HUES64 (cell line): ENCODE measurements around the gene KRT40. TPM values are rescaled to one million over a fixed set of nuclear protein-coding genes. Genes with fewer than 3 reads are reported as not detected.

ENCODE experiments used
- H3K27ac ChIP-seq: 2 replicates; pipeline ENCODE4 v1.7.0; 2013; ENCODE audit warnings: low read depth, low read length, inconsistent platforms
- H3K27me3 ChIP-seq: 2 replicates; pipeline ENCODE4 v1.6.1; 2013; ENCODE audit warnings: mild to moderate bottlenecking, low read length; ENCODE audit not compliant: insufficient read depth
- H3K36me3 ChIP-seq: 2 replicates; pipeline ENCODE4 v1.6.1; 2013; ENCODE audit warnings: mild to moderate bottlenecking, low read length; ENCODE audit not compliant: insufficient read depth
- H3K4me1 ChIP-seq: 2 replicates; pipeline ENCODE4 v1.6.1; 2013; ENCODE audit warnings: mild to moderate bottlenecking, low read length, moderate library complexity; ENCODE audit not compliant: insufficient read depth
- H3K4me3 ChIP-seq: 2 replicates; pipeline ENCODE4 v1.5.1; 2013; ENCODE audit warnings: mild to moderate bottlenecking, low read length, moderate library complexity
- H3K9ac ChIP-seq: 2 replicates; pipeline ENCODE4 v1.6.1; 2013; ENCODE audit warnings: mild to moderate bottlenecking, low read depth, low read length
- H3K9me3 ChIP-seq: 2 replicates; pipeline ENCODE4 v1.6.1; 2013; ENCODE audit warnings: low read depth, low read length; ENCODE audit not compliant: insufficient read depth
- WGBS: fragments of 150-250, 120-280 bp; methylation state at CpG from one replicate; pipeline ENCODE4 v1.1.7; 2013; ENCODE audit warnings: missing lambda C conversion rate; 5-methylcytosine and 5-hydroxymethylcytosine counted together
- polyA plus RNA-seq, 2 experiments: library from polyadenylated mRNA; stranded (reverse); fragments of 50-300 nt; gene quantifications; one replicate each; pipeline ENCODE4 v1.2.3, GENCODE V29; 2013

KRT40 gene
- not detected for polyA plus RNA-seq (2013, experiment 1 of 2)
- not detected for polyA plus RNA-seq (2013, experiment 2 of 2)

DNA sequence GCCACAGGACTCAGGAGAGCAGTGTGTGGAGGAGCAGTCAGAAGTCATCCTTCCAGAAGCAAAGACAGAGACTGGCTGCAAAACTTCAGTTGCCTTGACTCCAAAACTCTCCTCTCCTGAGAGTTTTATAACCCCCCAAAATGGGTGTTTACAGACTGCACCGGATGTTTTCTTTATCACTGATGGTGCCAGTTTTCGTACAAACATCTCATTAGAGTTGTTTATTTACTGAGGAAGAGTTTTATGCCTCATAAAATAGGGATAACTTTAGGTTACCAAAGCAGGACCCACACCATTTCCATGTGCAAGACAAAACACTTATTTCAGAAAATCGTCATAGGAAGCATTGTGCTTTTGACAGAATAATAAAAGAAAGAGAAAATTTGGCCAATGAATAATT is at the start of gene KRT40:
KRT40 (minus strand) TSS at position 101 of the 400 bp plus-strand sequence; CDS start at position 48, 53 bp downstream.
- no peak within 1 kb of the TSS for H3K27ac ChIP-seq
- peaks cover 9% of the 10 kb centered on the region for H3K4me1 ChIP-seq
- 92% methylated on average over 1 of the region's 3 CpGs for WGBS
- no peaks in the 10 kb centered on the region for H3K9me3 ChIP-seq
- H3K4me3 ChIP-seq: no peak within 1 kb of the TSS
- H3K9ac ChIP-seq: no peak within 1 kb of the TSS
- H3K36me3 ChIP-seq: no peaks in the 10 kb centered on the region
- no peaks in the 10 kb centered on the region for H3K27me3 ChIP-seq

DNA sequence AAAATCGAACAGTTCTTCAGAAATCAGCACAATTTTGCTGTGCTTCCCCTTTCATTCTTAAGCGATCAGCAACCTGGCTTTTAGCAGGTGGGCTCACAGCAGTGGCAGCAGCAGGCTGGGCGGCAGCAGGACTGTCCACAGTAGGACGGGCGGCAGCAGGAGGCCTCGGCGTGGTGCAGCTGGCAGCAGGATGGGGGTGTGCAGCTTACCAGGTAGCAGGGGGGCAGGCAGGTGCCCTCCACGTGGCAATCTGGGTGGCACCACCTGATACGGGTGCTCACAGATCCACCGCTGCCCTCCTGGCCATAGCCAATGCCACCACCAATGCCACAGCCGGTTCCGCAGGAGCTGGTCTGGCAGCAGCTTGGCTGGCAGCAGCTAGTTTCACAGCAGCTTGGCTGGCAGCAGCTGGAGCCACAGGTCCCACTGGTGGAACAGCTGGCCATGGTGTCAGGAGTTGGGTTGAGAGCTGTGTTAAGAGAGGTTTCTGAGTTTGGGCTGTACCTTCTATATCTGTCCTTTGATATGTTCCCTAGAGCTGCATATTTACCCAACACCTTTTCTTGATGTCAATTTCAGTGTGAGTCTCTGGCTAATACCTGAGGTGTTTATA is 45.6 kb upstream of the KRT40 start, which contains the start of gene KRTAP1-4:
KRTAP1-4 (minus strand) TSS at position 563 of the 613 bp plus-strand sequence; CDS start at position 446, 117 bp downstream.
- H3K27me3 ChIP-seq: no peaks in the 10 kb centered on the region
- no peak within 1 kb of the TSS for H3K9ac ChIP-seq
- H3K36me3 ChIP-seq: no peaks in the 10 kb centered on the region
- no peaks in the 10 kb centered on the region for H3K4me1 ChIP-seq
- H3K4me3 ChIP-seq: no peak within 1 kb of the TSS
- 93% methylated on average over 12 of the region's 12 CpGs for WGBS
- no peaks in the 10 kb centered on the region for H3K9me3 ChIP-seq
- H3K27ac ChIP-seq: no peak within 1 kb of the TSS

DNA sequence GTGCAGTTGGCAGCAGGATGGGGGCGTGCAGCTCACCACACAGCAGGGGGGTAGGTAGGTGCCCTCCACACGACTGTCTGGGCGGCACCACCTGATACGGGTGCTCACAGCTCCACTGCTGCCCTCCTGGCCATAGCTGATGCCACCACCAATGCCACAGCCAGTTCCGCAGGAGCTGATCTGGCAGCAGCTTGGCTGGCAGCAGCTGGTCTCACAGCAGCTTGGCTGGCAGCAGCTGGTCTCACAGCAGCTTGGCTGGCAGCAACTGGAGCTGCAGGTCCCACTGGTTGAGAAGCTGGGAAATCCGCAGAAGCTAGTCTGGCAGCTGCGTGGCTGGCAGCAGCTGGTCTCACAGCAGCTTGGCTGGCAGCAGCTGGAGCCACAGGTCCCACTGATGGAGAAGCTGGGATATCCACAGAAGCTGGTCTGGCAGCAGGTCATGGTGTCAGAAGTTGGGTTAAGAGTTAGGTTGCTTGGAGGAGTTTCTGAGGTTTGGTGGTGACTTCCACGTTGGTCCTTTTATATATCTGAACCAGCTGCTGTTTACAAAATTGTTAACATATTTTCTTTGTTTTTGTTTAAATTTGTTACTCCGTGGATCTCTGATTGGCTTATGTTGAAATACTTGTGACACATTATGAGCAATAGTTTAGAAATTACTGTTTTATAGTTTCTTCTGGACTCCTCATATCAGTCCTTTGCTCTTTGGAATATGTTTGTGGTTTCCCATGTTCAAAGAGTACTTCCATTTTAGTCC is 42.8 kb upstream of the KRT40 start, which contains the start of gene KRTAP1-5:
KRTAP1-5 (minus strand) TSS at position 494 of the 757 bp plus-strand sequence; CDS start at position 441, 53 bp downstream.
- no peaks in the 10 kb centered on the region for H3K4me1 ChIP-seq
- no peaks in the 10 kb centered on the region for H3K27me3 ChIP-seq
- WGBS: 89% methylated on average over 9 of the region's 9 CpGs
- H3K27ac ChIP-seq: no peak within 1 kb of the TSS
- H3K9me3 ChIP-seq: no peaks in the 10 kb centered on the region
- no peak within 1 kb of the TSS for H3K9ac ChIP-seq
- H3K4me3 ChIP-seq: no peak within 1 kb of the TSS
- H3K36me3 ChIP-seq: no peaks in the 10 kb centered on the region

DNA sequence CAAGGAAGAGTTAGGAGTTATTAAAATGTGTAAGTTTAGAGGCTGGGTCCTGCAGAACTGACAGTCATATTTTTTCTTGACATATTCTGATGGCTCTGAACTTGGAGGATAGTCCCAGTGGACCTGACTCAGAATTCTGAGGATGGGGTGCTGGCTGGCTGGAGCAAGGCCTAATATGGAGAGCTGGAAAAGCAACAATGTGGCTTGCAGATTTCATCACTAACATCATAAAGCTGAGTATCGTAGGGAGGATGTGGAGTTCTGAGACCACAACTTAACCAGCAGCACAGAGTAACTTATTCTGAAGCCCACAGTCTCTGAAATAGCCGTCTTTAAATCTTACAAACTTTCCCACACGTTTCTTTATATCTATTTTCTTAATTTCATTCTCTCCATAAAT is 40.6 kb upstream of the KRT40 start:
- WGBS: 98% methylated on average over 3 of the region's 3 CpGs
- Histone ChIP-seq H3K9me3 (no peaks in the 10 kb centered on the region), H3K27me3 (no peaks in the 10 kb centered on the region), H3K4me3 (no peak overlapping the region), H3K4me1 (no peaks in the 10 kb centered on the region), H3K9ac (no peak overlapping the region), H3K36me3 (no peaks in the 10 kb centered on the region), H3K27ac (no peak overlapping the region)

DNA sequence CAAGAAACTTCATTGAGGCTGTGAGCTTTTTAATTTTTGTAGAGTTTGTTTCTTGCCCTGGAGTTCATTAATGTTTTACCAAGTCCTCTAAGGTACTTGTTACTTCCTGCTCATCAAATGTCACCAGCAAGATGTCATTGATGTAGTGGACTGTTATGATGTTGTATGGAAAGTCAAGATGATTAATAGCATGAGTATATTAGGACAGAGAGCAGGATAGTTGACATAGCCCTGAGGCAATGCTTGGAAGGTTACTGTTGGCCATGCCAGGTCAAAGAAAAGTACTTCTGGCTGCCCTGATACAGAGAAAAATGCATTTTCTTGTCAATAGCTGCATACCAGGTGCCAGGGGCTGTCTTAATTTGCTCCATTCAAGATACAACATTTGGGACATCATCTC is 36.2 kb upstream of the KRT40 start:
- Histone ChIP-seq H3K9ac (no peak overlapping the region), H3K27ac (no peak overlapping the region), H3K27me3 (no peaks in the 10 kb centered on the region), H3K36me3 (no peaks in the 10 kb centered on the region), H3K4me1 (no peaks in the 10 kb centered on the region), H3K9me3 (no peaks in the 10 kb centered on the region), H3K4me3 (no peak overlapping the region)

DNA sequence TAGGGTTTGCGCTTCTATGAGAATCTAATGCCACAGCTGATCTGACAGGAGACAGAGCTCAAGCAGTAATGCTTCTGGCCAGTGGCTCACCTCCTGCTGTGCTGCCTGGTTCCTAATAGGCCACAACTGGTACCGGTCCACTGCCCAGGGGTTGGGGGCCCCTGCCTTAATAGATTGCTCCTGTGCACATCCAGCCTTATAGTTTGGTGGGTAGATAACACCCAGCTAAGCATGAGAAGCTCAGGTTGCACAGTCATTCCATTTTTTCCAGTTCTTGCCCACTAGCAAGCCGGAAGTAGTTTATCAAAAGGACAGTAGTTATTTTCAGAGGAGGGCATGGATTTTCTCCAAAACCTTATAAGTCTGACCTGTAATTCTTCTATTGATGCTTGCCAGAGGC is 35.3 kb upstream of the KRT40 start:
- H3K9ac ChIP-seq: no peak overlapping the region
- no peaks in the 10 kb centered on the region for H3K9me3 ChIP-seq

DNA sequence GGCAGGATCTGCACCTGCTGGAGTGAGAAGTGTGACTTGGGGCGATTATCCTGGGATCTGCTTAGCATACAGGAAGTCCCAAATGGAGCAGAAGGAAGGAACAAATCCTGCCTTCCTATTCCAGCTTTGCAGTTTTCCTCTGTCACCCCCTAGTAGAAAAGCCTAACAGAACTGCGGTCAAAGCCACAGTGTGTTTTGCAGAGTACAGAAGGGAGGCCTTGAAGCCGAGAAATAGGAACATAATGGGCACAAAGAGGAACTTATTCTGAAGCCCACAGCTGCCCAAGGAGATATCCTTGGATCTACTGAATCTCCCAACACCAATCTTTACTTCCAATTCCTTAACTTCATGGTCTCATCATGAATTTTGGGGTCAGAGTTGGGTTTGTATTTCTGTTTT is 34.4 kb upstream of the KRT40 start:
- 94% methylated on average over 3 of the region's 3 CpGs for WGBS
- Histone ChIP-seq H3K4me3 (no peak overlapping the region), H3K9me3 (no peaks in the 10 kb centered on the region), H3K4me1 (no peaks in the 10 kb centered on the region), H3K27ac (no peak overlapping the region), H3K27me3 (no peaks in the 10 kb centered on the region), H3K36me3 (no peaks in the 10 kb centered on the region), H3K9ac (no peak overlapping the region)

More for the DNA sequence above, 35.3 kb upstream of the KRT40 start:
- Histone ChIP-seq H3K4me1 (no peaks in the 10 kb centered on the region), H3K27ac (no peak overlapping the region), H3K4me3 (no peak overlapping the region), H3K36me3 (no peaks in the 10 kb centered on the region), H3K27me3 (no peaks in the 10 kb centered on the region)
- WGBS: 96% methylated on average over 3 of the region's 3 CpGs

DNA sequence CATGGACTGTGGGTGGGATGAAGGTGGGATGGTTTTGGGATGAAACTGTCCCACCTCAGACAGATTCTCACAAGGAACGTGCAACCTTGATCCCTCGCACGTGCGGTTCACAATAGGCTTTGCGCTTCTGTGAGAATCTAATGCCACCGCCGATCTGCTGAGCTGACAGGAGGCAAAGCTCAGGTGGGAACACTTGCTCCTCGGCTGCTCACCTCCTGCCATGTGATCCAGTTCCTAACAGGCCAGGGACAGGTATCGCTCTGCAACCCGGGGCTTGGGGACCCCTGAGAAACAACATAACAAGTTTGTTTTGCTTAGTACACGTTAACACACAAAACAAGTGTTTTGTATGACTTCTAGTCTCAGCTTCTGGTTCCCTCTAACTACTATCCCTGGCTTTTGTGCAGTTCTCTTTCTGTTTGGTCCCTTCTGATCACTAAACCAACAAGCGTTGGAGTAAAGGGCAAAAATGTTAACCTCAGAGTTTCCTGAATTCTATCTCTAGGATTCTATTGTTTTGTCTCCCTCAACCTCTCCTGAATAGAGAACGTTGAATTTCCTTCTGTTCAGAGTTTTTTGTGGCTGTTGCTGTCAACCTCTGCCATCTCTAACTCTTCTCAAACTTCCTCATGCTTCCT is 32.6 kb upstream of the KRT40 start:
- H3K4me3 ChIP-seq: no peak overlapping the region
- no peaks in the 10 kb centered on the region for H3K36me3 ChIP-seq
- no peaks in the 10 kb centered on the region for H3K27me3 ChIP-seq
- WGBS: 94% methylated on average over 13 of the region's 13 CpGs
- no peaks in the 10 kb centered on the region for H3K4me1 ChIP-seq
- H3K27ac ChIP-seq: no peak overlapping the region
- no peak overlapping the region for H3K9ac ChIP-seq
- H3K9me3 ChIP-seq: no peaks in the 10 kb centered on the region

DNA sequence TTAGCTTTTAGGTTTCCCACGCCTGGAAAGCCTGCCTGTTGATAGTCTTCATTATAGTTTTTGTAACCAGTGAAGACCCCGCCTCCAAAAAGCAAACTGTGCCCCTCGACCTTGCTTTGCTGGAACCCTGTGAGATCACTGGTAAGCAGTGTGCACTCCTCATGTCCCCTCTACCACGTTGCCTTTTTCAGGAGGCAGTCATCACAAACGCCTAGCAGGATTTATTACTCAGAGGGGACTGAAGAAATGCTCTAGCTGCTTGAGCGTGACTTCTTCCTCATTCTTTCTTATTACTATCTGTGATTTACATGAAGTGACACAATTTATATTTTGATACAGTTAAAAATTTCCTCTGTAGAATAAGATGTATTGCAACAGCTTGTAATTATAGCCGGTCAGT is 31.3 kb upstream of the KRT40 start:
- H3K27me3 ChIP-seq: no peaks in the 10 kb centered on the region
- 82% methylated on average over 7 of the region's 7 CpGs for WGBS

DNA sequence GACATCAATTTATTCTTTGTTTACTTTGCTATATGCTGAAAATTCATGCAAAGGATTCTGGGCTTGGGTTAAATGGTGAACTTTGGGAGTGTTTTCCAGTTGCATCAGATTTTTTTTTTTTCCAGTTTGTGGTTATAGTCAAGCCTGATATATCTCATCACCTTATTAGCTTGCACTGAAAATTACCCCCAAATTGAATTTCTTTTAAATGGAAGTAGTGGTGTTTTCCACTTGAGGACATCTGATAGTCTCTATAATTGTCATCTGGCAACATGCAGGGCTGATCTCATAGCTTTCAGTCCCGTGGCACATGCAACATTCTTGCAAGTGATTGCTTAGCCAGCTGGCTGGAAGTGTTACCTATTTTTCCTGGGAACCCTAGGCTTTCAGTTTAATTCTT is 29.5 kb upstream of the KRT40 start:
- 72% methylated on average over 1 of the region's 1 CpG for WGBS
- no peaks in the 10 kb centered on the region for H3K27me3 ChIP-seq
- H3K9ac ChIP-seq: no peak overlapping the region
- no peak overlapping the region for H3K4me3 ChIP-seq
- no peaks in the 10 kb centered on the region for H3K9me3 ChIP-seq
- H3K4me1 ChIP-seq: peaks cover 14% of the 10 kb centered on the region
- H3K27ac ChIP-seq: no peak overlapping the region
- H3K36me3 ChIP-seq: no peaks in the 10 kb centered on the region

More for the DNA sequence above, 31.3 kb upstream of the KRT40 start:
- Histone ChIP-seq H3K36me3 (no peaks in the 10 kb centered on the region), H3K9me3 (no peaks in the 10 kb centered on the region), H3K4me1 (no peaks in the 10 kb centered on the region), H3K27ac (no peak overlapping the region), H3K4me3 (no peak overlapping the region), H3K9ac (no peak overlapping the region)

DNA sequence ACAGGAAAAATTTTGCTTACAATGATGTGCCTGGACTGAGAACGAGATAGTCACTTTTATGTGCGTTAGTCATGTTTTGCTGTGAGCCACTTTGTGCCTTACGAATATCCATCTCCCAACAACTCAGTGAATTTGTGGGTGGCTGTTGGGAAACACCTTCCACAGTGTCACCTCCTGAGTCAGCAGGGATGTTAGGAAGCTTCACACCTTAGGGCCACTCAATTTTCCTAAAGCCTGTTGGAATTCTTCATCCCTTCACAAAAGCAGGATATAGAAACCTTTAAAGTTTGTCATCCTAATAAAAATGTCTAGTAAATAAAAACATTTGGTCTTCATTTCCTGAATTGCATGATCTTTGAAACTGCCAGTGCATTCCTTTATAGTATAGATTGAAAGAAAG is 29.1 kb upstream of the KRT40 start:
- 96% methylated on average over 3 of the region's 3 CpGs for WGBS
- Histone ChIP-seq H3K9me3 (no peaks in the 10 kb centered on the region), H3K4me3 (no peak overlapping the region), H3K27me3 (no peaks in the 10 kb centered on the region), H3K36me3 (no peaks in the 10 kb centered on the region), H3K27ac (no peak overlapping the region), H3K9ac (no peak overlapping the region), H3K4me1 (peaks cover 17% of the 10 kb centered on the region)
